Endothelial cell of umbilical vein (primary cell): ENCODE results near the gene PRKG1. TPM values are rescaled to one million over a fixed set of nuclear protein-coding genes. Genes with fewer than 3 reads are reported as not detected.

Source experiments
- BruUV-seq: library from RNA; stranded (reverse); fragments of 400-500 nt; replicated peaks from 2 replicates; lab custom pipeline; 2021; lab: Mats Ljungman, UMichigan
- CTCF ChIA-PET: fragments of 300-600, 350-600 bp; sonication (Branson Sonifier 250); formaldehyde crosslinking; loops from one replicate; lab custom pipeline; 2021; ENCODE audit warnings: antibody characterized with exemption, inconsistent platforms; lab: Charles Lee
- POLR2A ChIA-PET: fragments of 300-600, 350-600 bp; sonication (Branson Sonifier 250); formaldehyde crosslinking; loops from one replicate; lab custom pipeline; 2021; ENCODE audit warnings: antibody characterized with exemption, inconsistent platforms; lab: Charles Lee
- DNase-seq: peaks from one replicate; pipeline ENCODE4 v3.0.0-alpha.2; 2011; ENCODE audit warnings: low read depth, low spot score
- FAIRE-seq: peaks from 2 replicates; lab custom pipeline; 2011; peaks lifted over from hg19 to GRCh38; lab: Jason Lieb, UNC
- H2AFZ ChIP-seq: 2 replicates; pipeline ENCODE4 v1.6.0; 2012; ENCODE audit warnings: low read depth, low read length, control low read depth, inconsistent platforms
- H3K27ac ChIP-seq: 2 replicates; pipeline ENCODE4 v1.5.1; 2011; ENCODE audit warnings: low read depth, mild to moderate bottlenecking, control low read depth, low read length, moderate library complexity; ENCODE audit not compliant: insufficient read depth
- H3K27me3 ChIP-seq, 2 experiments: 2 replicates each; pipeline versions ENCODE4 v1.6.0 to v1.6.1; 2011; ENCODE audit warnings: low read length in 2 of 2, mixed read lengths in 1 of 2; ENCODE audit not compliant: control insufficient read depth in 2 of 2, insufficient read depth in 2 of 2
- H3K36me3 ChIP-seq, 2 experiments: 2 replicates in 1 of 2; 3 replicates in 1 of 2; pipeline ENCODE4 v1.5.1; 2011; ENCODE audit warnings: low read length in 2 of 2, mild to moderate bottlenecking in 1 of 2, moderate library complexity in 1 of 2; ENCODE audit not compliant: control insufficient read depth in 2 of 2, insufficient read depth in 2 of 2; ENCODE audit errors: extremely low read depth in 1 of 2
- H3K4me1 ChIP-seq: 3 replicates; pipeline ENCODE4 v1.5.1; 2011; ENCODE audit warnings: mild to moderate bottlenecking, low read length; ENCODE audit not compliant: control insufficient read depth, insufficient read depth; ENCODE audit errors: extremely low read depth
- H3K4me2 ChIP-seq: 2 replicates; pipeline ENCODE4 v1.6.1; 2011; ENCODE audit warnings: low read length, control low read depth, mixed read lengths; ENCODE audit not compliant: insufficient read depth
- H3K4me3 ChIP-seq, 3 experiments: fragments of 200-600 bp in 1 of 3; sonication (generic), shearing (Covaris generic) in 1 of 3; replicated peaks in 1 of 3; 2 replicates each; pipeline ENCODE4 v1.5.1; 2011 to 2016; ENCODE audit warnings: control low read depth in 3 of 3, low read length in 3 of 3, mild to moderate bottlenecking in 2 of 3, inconsistent platforms in 1 of 3, low read depth in 1 of 3, moderate library complexity in 1 of 3; ENCODE audit not compliant: insufficient read depth in 1 of 3
- H3K79me2 ChIP-seq: 2 replicates; pipeline ENCODE4 v1.6.0; 2012; ENCODE audit warnings: low read length, inconsistent platforms; ENCODE audit not compliant: control insufficient read depth, insufficient read depth
- H3K9ac ChIP-seq: replicated peaks from 2 replicates; pipeline ENCODE3; 2011; ENCODE audit warnings: low read length, control low read depth; ENCODE audit not compliant: insufficient read depth; ENCODE audit errors: extremely low read depth
- H3K9me1 ChIP-seq: replicated peaks from 3 replicates; pipeline ENCODE4 v1.6.0; 2011; ENCODE audit warnings: mild to moderate bottlenecking, low read length; ENCODE audit not compliant: control insufficient read depth, insufficient read depth; ENCODE audit errors: extremely low read depth
- H3K9me3 ChIP-seq: replicated peaks from 2 replicates; pipeline ENCODE4 v1.5.1; 2012; ENCODE audit warnings: low read length, inconsistent platforms; ENCODE audit not compliant: control insufficient read depth, insufficient read depth
- H4K20me1 ChIP-seq: replicated peaks from 2 replicates; pipeline ENCODE3; 2011; ENCODE audit warnings: mild to moderate bottlenecking, low read length; ENCODE audit not compliant: control insufficient read depth, insufficient read depth; ENCODE audit errors: extremely low read depth
- CTCF ChIP-seq, 2 donors: IDR thresholded peaks; 1 replicate in 1 of 2; 2 replicates in 1 of 2; pipeline ENCODE4 v1.5.1; 2011; ENCODE audit warnings: low read length in 2 of 2, mild to moderate bottlenecking in 2 of 2, moderate library complexity in 2 of 2, control low read depth in 1 of 2, inconsistent platforms in 1 of 2, low read depth in 1 of 2; ENCODE audit not compliant: insufficient read depth in 1 of 2; ENCODE audit errors: extremely low read depth in 1 of 2
- EZH2 ChIP-seq: IDR thresholded peaks from 2 replicates; pipeline ENCODE4 v1.6.1; 2012; ENCODE audit warnings: borderline replicate concordance, low read depth, mild to moderate bottlenecking, moderate library complexity, low read length, inconsistent platforms; ENCODE audit not compliant: severe bottlenecking
- FOS ChIP-seq: IDR thresholded peaks from 2 replicates; pipeline ENCODE4 v1.6.1; 2011; ENCODE audit warnings: mild to moderate bottlenecking, low read length, moderate library complexity, borderline replicate concordance; ENCODE audit not compliant: insufficient read depth
- GATA2 ChIP-seq: IDR thresholded peaks from 2 replicates; pipeline ENCODE4 v1.7.0; 2011; ENCODE audit warnings: low read depth, mild to moderate bottlenecking, moderate library complexity, mixed read lengths, low read length; ENCODE audit not compliant: insufficient read length, insufficient read depth
- JUN ChIP-seq: IDR thresholded peaks from 2 replicates; pipeline ENCODE4 v1.6.1; 2011; ENCODE audit warnings: borderline replicate concordance, low read depth; ENCODE audit not compliant: insufficient read length, insufficient read depth
- MAX ChIP-seq: IDR thresholded peaks from 2 replicates; pipeline ENCODE4 v1.6.1; 2011; ENCODE audit not compliant: insufficient read depth, insufficient read length
- MYC ChIP-seq: IDR thresholded peaks from one replicate; pipeline ENCODE4 v1.6.1; 2011; ENCODE audit warnings: mild to moderate bottlenecking, low read depth, low read length
- POLR2A ChIP-seq: IDR thresholded peaks from 2 replicates; pipeline ENCODE4 v1.6.1; 2012; ENCODE audit warnings: low read depth, mild to moderate bottlenecking, control low read depth, low read length
- POLR2AphosphoS5 ChIP-seq: IDR thresholded peaks from 2 replicates; pipeline ENCODE4 v1.6.1; 2012; ENCODE audit warnings: low read depth, mild to moderate bottlenecking, control low read depth, low read length, moderate library complexity; ENCODE audit not compliant: insufficient read depth
- dilution Hi-C: fragments of 300-500 bp; cut with MboI; formaldehyde crosslinking; loops from one replicate; pipeline ENCODE4 v1.15.0; 2019; ENCODE audit warnings: low sequenced_read_pairs; ENCODE audit not compliant: extremely low pct_ligation_motif_present
- intact Hi-C: fragments of 100-400 bp; cut with micrococcal nuclease; formaldehyde crosslinking; loops from one replicate; pipeline ENCODE4 v1.10.0; 2022
- polyA plus RNA-seq, 4 experiments: library from polyadenylated mRNA; depleted of rRNA in 3 of 4; stranded (reverse) in 3 of 4; unstranded in 1 of 4; fragments of >200 nt; gene quantifications; 2 replicates each; pipeline versions ENCODE4 v1.2.1 to v1.2.3, GENCODE V29; 2011 to 2012; ENCODE audit warnings: missing spikeins in 1 of 4
- total RNA-seq: library from RNA; stranded (reverse); gene quantifications from 2 replicates; pipeline ENCODE4 v1.2.3, GENCODE V29; 2021

PRKG1 gene
- total and polyA plus RNA-seq, 2 donors (not counting 3 experiments of a cell fraction or from before 2014, with no cell fraction given), result 0.01 to 0.18 TPM

- no peak for FAIRE-seq
- Histone ChIP-seq H3K4me3 (no peak overlapping the region), H3K27me3 (peaks cover 1 to 4% of the 10 kb centered on the region in 2 experiments), H3K4me2 (no peak overlapping the region), H3K36me3 (no peaks in the 10 kb centered on the region), H3K4me1 (no peaks in the 10 kb centered on the region), H2AFZ (no peak overlapping the region), H3K9me1 (no peaks in the 10 kb centered on the region), H4K20me1 (no peaks in the 10 kb centered on the region), H3K27ac (no peak overlapping the region), H3K9me3 (no peaks in the 10 kb centered on the region), H3K9ac (no peak overlapping the region), H3K79me2 (no peaks in the 10 kb centered on the region)
- CTCF ChIA-PET, result no interaction called here
- no TSS peak for BruUV-seq
- POLR2A ChIA-PET, result no interaction called here
- dilution Hi-C loops (no loop called here), intact Hi-C loops (no loop called here)
- no peak for TF ChIP-seq POLR2AphosphoS5
- TF ChIP-seq EZH2, result no peak
- DNase-seq, result no peak
Measured at GRCh38 chr10:52020173-52020572, 945.9 kb downstream of the PRKG1 start.

- H3K79me2 ChIP-seq, result no peaks in the 10 kb centered on the region
- no peak overlapping the region for H3K4me3 ChIP-seq
- no peak for DNase-seq
- H3K4me2 ChIP-seq, result no peak overlapping the region
- no peaks in the 10 kb centered on the region for H3K9me1 ChIP-seq
- H3K27me3 ChIP-seq, result peaks cover 1 to 4% of the 10 kb centered on the region in 2 experiments
- no peaks in the 10 kb centered on the region for H3K36me3 ChIP-seq
- H3K27ac ChIP-seq, result no peak overlapping the region
- BruUV-seq, result no TSS peak
- no peaks in the 10 kb centered on the region for H4K20me1 ChIP-seq
- no peak overlapping the region for H2AFZ ChIP-seq
- POLR2A ChIA-PET, result no interaction called here
- intact Hi-C loops (no loop called here), dilution Hi-C loops (no loop called here)
- no peaks in the 10 kb centered on the region for H3K4me1 ChIP-seq
- H3K9ac ChIP-seq, result no peak overlapping the region
- H3K9me3 ChIP-seq, result no peaks in the 10 kb centered on the region
- CTCF ChIA-PET, result no interaction called here
- no peak for FAIRE-seq
- no peak for TF ChIP-seq MYC
- TF ChIP-seq EZH2, result no peak
- no peak for TF ChIP-seq MAX
- TF ChIP-seq POLR2AphosphoS5, result no peak
- no peak for TF ChIP-seq GATA2
- no peak for TF ChIP-seq FOS
- TF ChIP-seq JUN, result no peak
- TF ChIP-seq POLR2A, result no peak
- TF ChIP-seq CTCF (IDR thresholded peaks at IDR 0.05; ENCODE audit: extremely low read depth in 1 of 2, insufficient read depth in 1 of 2, low read depth in 1 of 2, low read length in 2 of 2), result no peak
Measured at GRCh38 chr10:52020702-52021101, 946.4 kb downstream of the PRKG1 start.
